GM10248 (cell line): ENCODE results near the gene ERGIC3.

ENCODE experiments used
- CTCF ChIA-PET: fragments of 300-600 bp; sonication (Branson Sonifier 250); formaldehyde crosslinking; extraction: SDS; loops from one replicate; lab custom pipeline; 2021; ENCODE audit warnings: antibody characterized with exemption; lab: Yijun Ruan, JAX
- POLR2A ChIA-PET: fragments of 350-650 bp; sonication (Branson Sonifier 250); formaldehyde crosslinking; extraction: SDS; loops from one replicate; lab custom pipeline; 2020; ENCODE audit warnings: antibody characterized with exemption; lab: Yijun Ruan, JAX
- DNase-seq: peaks from one replicate; pipeline ENCODE4 v3.0.0; 2012; ENCODE audit errors: extremely low spot score
- CTCF ChIP-seq: IDR thresholded peaks from 2 replicates; pipeline ENCODE4 v1.5.1; 2012; ENCODE audit warnings: mild to moderate bottlenecking, low read depth; ENCODE audit errors: extremely low read depth, missing control alignments, control extremely low read depth

The ERGIC3 gene

GRCh38 chr20:35508493-35509218 lies 33.2 kb upstream of the ERGIC3 start:
- no peak for TF ChIP-seq CTCF
- CTCF ChIA-PET: interaction anchor here (1.1 to 2.1 kb wide), 2 partner anchors 9 to 33 kb away, joined by 3 to 8 read pairs; partner anchors contain the start of gene ERGIC3
- no peak for DNase-seq
- POLR2A ChIA-PET: no interaction called here

- DNase-seq: no peak
- POLR2A ChIA-PET: interaction anchor here (0.9 kb wide), 1 partner anchor 23 kb away, joined by 3 read pairs; no protein-coding TSS in a partner anchor
- CTCF ChIA-PET: interaction anchor here (1.5 kb wide), 1 partner anchor 12 kb away, joined by 11 read pairs; no protein-coding TSS in a partner anchor
- TF ChIP-seq CTCF: no peak
Measured at GRCh38 chr20:35510951-35511735, 30.7 kb upstream of the ERGIC3 start.

- ChIA-PET POLR2A (no interaction called here), CTCF (interaction anchor here (0.8 to 1.7 kb wide), 4 partner anchors 10 to 373 kb away, joined by 3 to 5 read pairs (median 3); no protein-coding TSS in a partner anchor)
- TF ChIP-seq CTCF: peak; percentile 56
- DNase-seq: no peak
Measured at GRCh38 chr20:35511814-35512420, 30.0 kb upstream of the ERGIC3 start.

- TF ChIP-seq CTCF: no peak
- CTCF ChIA-PET: interaction anchor here (0.9 to 1.0 kb wide), 3 partner anchors 8 to 58 kb away, joined by 3 read pairs; no protein-coding TSS in a partner anchor
- no peak for DNase-seq
- POLR2A ChIA-PET: interaction anchor here (0.7 kb wide), 1 partner anchor 58 kb away, joined by 6 read pairs; no protein-coding TSS in a partner anchor
Measured at GRCh38 chr20:35514371-35514932, 27.4 kb upstream of the ERGIC3 start.

GRCh38 chr20:35515341-35515740 lies 26.5 kb upstream of the ERGIC3 start:
- CTCF ChIA-PET: interaction anchor here (1.2 to 2.0 kb wide), 2 partner anchors 68 to 204 kb away, joined by 3 to 6 read pairs; no protein-coding TSS in a partner anchor
- no peak for TF ChIP-seq CTCF
- DNase-seq: no peak
- POLR2A ChIA-PET: interaction anchor here (0.6 kb wide), 1 partner anchor 222 kb away, joined by 6 read pairs; no protein-coding TSS in a partner anchor
